Measurements from ENCODE around the gene NEMP2.
"Not testable (repeated sequence)": the region's sequence is repeated elsewhere in the genome, so short reads cannot be mapped to it uniquely, and the experiment has no call there.

Gene NEMP2

DNA sequence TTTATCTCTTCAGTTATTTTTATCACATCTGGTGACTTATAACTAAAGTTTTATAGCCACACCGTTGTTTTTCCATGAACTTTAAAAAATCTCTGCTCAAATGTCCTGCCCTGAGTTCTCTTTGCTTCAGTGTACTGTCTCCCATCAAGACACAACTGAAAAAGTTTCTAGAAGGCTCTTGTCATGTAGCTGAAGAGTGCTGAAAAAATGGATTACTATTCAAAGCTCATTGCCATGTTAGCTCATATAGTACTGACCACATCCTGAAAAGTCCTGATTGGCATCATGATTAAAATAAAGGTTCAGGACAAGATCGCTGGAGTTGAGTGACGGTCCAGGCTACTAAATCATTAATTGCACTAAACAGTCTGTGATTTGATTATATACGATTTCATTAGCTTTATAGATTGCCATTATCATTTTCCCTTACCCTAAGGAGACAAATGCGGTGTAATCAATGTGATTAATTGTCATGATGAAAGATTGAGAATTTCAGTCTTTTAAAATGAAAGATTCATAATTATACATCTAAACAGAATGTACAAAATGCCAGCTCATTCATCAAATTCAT lies 64.2 kb downstream of the NEMP2 start:
- Histone ChIP-seq H3K36me3 (ENCODE audit: insufficient read depth, low read length) (no peaks in the 10 kb centered on the region), H3K9ac (ENCODE audit: low read depth, low read length) (no peak overlapping the region), H3K4me1 (ENCODE audit: insufficient read depth, low read length) (0 out of 2 replicates have a peak, but pooled peaks cover 4% of the 10 kb centered on the region), H3K9me3 (ENCODE audit: control insufficient read depth, insufficient read depth, low read length) (no peaks in the 10 kb centered on the region)

DNA sequence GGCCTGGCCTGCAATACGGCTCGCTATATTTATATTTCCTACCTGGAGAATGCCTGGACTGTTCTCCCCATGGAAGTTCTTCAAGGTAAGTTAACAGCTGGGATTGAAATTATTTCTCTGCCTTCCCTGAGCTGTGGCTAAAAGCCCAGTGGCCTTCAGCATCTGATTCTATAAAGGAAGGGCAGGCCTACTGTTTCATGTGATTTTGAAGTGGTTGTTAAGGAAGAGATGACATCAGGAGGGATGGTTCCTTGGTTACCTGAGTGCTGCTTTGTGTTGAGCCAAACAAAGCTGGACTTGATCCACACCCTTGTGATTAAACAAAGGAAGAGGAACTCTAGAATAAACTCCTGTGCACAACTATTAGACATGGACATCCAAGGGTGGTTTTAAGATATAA lies 64.8 kb downstream of the NEMP2 start:
- Histone ChIP-seq H3K36me3 (ENCODE audit: insufficient read depth, low read length) (no peaks in the 10 kb centered on the region), H3K9me3 (ENCODE audit: control insufficient read depth, insufficient read depth, low read length) (no peaks in the 10 kb centered on the region), H3K4me1 (ENCODE audit: insufficient read depth, low read length) (0 out of 2 replicates have a peak, but pooled peaks cover 4% of the 10 kb centered on the region), H3K9ac (ENCODE audit: low read depth, low read length) (no peak overlapping the region)

DNA sequence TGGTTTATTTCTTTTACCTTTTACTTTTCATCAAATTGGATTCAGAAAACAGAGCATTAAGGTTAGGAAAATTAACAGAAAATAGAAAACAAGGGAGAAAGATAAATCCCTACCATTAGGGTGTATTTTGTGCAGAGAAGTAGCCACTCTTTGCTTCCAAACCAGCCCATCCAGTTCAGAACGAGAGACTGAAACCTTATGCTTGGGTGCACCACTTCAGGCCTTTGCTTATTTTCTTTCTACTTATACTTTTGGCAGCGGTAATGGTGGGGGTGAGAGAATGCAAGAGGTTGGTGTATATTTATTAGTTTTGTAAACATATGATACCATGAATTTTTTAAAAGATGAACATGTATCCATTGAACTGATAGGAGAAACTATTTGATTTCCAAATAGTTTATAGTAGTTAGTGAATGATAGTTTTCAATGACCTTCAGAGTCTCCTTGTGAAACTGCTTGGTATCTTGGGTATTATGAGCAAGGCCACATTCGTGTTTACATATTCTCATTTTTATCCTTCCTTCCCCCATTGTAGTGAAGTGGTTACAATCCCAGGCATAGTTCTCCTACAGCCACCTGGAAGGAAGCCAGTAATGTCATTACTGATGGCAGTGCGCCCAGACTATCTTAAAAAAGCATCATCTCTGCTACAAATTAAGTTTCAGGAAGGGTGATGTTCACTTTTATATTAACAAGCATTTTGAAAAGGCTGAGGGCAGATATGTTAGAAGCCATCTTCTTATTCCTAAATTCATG lies 65.5 kb downstream of the NEMP2 start:
- Histone ChIP-seq H3K9ac (ENCODE audit: low read depth, low read length) (no peak overlapping the region), H3K9me3 (ENCODE audit: control insufficient read depth, insufficient read depth, low read length) (no peaks in the 10 kb centered on the region), H3K4me1 (ENCODE audit: insufficient read depth, low read length) (0 out of 2 replicates have a peak, but pooled peaks cover 4% of the 10 kb centered on the region), H3K36me3 (ENCODE audit: insufficient read depth, low read length) (no peaks in the 10 kb centered on the region)

DNA sequence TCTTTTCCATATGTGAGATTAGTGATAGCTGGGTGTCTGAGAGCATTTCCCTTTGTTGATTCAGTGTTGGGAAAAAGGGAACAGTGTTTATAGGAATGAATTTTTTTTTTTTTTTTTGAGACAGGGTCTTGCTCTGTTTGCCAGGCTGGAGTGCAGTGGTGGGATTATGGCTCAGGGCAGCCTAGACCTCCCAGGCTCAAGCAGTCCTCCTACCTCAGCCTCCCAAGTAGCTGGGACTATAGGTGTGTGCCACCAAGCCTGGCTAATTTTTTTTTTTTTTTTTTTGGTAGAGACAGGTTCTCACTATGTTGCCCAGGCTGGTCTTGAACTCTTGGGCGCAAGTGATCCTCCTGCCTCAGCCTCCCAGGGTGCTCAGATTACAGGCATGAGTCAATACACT lies 66.2 kb downstream of the NEMP2 start:
- H3K36me3 ChIP-seq (ENCODE audit: insufficient read depth, low read length); H3K9ac ChIP-seq (ENCODE audit: low read depth, low read length); H3K9me3 ChIP-seq (ENCODE audit: control insufficient read depth, insufficient read depth, low read length); H3K4me1 ChIP-seq (ENCODE audit: insufficient read depth, low read length): not testable (repeated sequence)

DNA sequence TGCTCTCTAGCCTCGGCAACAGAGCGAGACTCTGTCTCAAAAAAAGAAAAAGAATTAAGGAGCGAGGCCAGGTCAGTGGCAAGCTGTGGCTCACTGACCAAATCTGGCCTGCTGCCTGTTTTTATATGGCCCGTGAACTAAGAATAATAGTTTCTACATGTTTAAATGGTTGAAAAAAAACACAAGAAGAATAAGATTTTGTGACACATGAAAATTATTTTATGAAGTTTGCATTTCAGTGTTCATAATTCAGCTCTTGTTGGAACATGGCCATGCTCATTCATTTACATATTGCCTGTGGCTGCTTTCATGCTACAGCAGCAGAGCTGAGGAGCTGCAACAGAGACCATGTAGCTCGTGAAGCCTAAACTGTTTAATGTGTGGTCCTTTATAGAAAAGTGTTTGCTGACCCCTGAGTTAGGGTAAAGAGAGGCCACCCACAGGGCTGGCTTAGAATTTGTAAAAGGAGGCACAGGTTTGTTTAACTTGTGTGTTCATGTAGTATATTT lies 66.9 kb downstream of the NEMP2 start:
- Histone ChIP-seq H3K9me3 (ENCODE audit: control insufficient read depth, insufficient read depth, low read length) (no peaks in the 10 kb centered on the region), H3K4me1 (ENCODE audit: insufficient read depth, low read length) (0 out of 2 replicates have a peak, but pooled peaks cover 4% of the 10 kb centered on the region), H3K9ac (ENCODE audit: low read depth, low read length) (no peak overlapping the region), H3K36me3 (ENCODE audit: insufficient read depth, low read length) (no peaks in the 10 kb centered on the region)

DNA sequence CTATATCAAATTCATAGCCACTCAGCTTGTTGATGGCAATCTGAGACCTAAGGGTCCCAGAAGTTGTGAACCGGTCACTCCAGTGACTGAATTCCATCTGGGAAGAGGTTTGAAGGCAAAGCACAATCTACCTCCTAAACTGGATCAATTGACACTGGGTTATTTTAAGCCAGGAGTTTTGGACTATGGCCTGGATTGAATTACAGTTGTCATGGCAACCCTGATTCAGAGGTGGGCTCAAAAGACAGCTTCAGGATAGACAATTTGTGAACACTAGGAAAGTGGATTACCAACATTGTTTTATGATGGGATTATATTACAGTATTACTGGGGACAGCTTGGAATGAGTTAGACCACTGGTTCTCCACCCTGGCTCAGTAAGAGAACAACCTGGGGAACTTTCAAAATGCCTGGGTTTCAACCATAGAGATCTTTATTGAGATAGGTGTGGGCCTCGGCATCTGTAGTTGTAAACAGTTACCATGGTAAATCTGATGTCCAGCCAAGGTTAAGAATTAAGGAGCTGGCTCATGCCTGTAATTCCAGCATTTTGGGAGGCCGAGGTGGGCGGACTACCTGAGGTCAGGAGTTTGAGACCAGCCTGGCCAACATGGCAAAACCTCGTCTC lies 67.6 kb downstream of the NEMP2 start:
- H3K9ac ChIP-seq (ENCODE audit: low read depth, low read length), result no peak overlapping the region
- 0 out of 2 replicates have a peak, but pooled peaks cover 4% of the 10 kb centered on the region for H3K4me1 ChIP-seq (ENCODE audit: insufficient read depth, low read length)
- no peaks in the 10 kb centered on the region for H3K36me3 ChIP-seq (ENCODE audit: insufficient read depth, low read length)
- H3K9me3 ChIP-seq (ENCODE audit: control insufficient read depth, insufficient read depth, low read length), result no peaks in the 10 kb centered on the region

DNA sequence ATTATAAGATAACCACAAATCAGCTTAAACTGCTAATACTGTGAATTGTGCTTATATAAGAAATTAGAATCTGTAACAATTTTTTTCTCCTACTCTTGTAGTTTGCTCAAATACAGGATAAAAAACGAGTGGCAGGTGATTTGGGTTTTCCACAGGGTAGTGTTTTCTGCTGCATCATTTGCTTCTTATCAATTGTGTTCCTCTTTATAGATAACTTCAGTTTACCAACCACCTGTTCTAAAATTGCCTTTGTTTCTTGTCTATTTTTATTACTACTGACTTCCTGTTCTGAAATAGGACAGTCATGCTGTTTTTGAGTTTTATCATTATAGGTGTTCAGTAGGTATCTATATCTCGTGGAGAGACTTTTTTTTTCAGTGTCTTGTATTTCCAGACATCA lies 69.5 kb downstream of the NEMP2 start:
- H3K4me1 ChIP-seq (ENCODE audit: insufficient read depth, low read length), result 0 out of 2 replicates have a peak, but pooled peaks cover 4% of the 10 kb centered on the region
- H3K36me3 ChIP-seq (ENCODE audit: insufficient read depth, low read length), result no peaks in the 10 kb centered on the region
- no peaks in the 10 kb centered on the region for H3K9me3 ChIP-seq (ENCODE audit: control insufficient read depth, insufficient read depth, low read length)
- no peak overlapping the region for H3K9ac ChIP-seq (ENCODE audit: low read depth, low read length)

DNA sequence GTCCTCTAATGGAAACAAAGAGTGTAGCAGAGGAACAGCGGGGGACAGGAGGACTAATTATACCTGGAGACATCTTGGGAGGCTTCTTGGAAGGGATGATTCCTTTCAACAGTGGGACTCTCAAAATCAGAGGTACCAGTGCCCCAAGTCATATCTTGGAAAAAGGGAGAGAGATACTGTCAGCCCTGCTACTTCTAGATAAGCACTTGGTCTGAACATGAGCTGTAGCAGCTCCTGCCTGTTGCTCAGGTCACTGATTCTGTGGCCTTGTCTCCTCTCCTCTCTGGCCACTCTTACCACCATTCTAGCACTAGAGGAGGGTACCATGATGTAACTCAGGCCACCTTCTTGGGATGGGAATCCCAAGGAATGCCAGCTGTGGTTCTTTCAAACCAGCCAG lies 71.9 kb downstream of the NEMP2 start:
- no peak overlapping the region for H3K9ac ChIP-seq (ENCODE audit: low read depth, low read length)
- 0 out of 2 replicates have a peak, but pooled peaks cover 1% of the 10 kb centered on the region for H3K4me1 ChIP-seq (ENCODE audit: insufficient read depth, low read length)
- no peaks in the 10 kb centered on the region for H3K36me3 ChIP-seq (ENCODE audit: insufficient read depth, low read length)
- no peaks in the 10 kb centered on the region for H3K9me3 ChIP-seq (ENCODE audit: control insufficient read depth, insufficient read depth, low read length)

DNA sequence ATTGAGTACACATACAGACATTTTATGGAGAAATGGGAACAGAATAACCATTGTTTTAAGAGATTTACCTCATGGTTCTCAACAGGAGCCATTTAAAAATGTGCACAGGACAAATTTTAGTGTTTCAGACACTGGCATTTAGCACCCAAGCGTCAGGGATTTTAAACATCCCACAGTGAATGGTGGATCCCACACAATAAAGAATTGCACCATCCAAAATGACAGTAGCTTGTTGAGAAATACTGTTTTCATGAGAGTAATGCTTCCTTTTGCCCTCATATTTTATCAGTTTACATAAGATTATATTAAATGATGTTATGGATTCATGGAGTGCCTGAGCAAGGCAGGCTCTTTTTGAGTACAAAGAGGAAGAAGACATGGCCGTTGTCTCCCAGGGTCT lies 72.3 kb downstream of the NEMP2 start:
- Histone ChIP-seq H3K9ac (ENCODE audit: low read depth, low read length) (no peak overlapping the region), H3K9me3 (ENCODE audit: control insufficient read depth, insufficient read depth, low read length) (no peaks in the 10 kb centered on the region), H3K36me3 (ENCODE audit: insufficient read depth, low read length) (no peaks in the 10 kb centered on the region), H3K4me1 (ENCODE audit: insufficient read depth, low read length) (no peaks in the 10 kb centered on the region)

DNA sequence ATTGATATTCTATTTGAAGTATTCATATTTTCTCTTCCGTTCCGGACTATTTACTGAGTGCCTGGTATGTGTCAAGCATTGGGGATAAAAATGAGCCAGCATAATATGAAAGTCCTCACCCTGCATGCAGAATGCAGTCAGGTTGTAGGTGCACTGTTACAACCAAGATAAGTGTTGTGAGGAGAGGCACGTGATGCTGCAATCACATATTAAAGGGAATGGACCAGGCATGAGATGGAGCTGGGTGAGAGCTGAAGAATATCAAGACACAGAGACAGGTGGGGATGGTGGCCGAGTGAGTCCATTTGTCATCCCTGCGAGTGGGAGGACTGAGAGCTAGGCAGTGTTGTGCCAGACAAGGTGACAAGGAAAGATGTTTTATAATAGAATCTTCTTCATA lies 74.0 kb downstream of the NEMP2 start:
- no peaks in the 10 kb centered on the region for H3K9me3 ChIP-seq (ENCODE audit: control insufficient read depth, insufficient read depth, low read length)
- no peak overlapping the region for H3K9ac ChIP-seq (ENCODE audit: low read depth, low read length)
- H3K4me1 ChIP-seq (ENCODE audit: insufficient read depth, low read length), result no peaks in the 10 kb centered on the region
- H3K36me3 ChIP-seq (ENCODE audit: insufficient read depth, low read length), result no peaks in the 10 kb centered on the region

DNA sequence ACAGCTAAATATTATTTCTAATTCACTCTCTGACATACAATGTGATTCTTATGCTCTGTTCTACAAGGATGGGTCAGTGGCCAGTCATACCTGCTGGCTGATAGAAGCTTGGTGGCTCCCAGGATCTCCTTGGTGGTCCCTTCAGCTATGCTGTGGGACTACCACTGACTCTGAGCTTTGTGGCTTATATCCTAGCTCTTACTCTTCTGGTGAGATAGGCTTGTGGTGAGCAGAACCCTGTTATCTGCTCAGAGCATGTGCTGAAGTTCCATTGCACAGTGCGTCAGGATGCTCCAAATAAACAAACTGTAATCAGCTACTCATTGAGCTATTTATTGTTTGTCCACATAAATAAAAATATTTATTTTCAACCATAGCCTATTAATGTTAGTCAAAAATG lies 74.6 kb downstream of the NEMP2 start:
- H3K9me3 ChIP-seq (ENCODE audit: control insufficient read depth, insufficient read depth, low read length), result no peaks in the 10 kb centered on the region

DNA sequence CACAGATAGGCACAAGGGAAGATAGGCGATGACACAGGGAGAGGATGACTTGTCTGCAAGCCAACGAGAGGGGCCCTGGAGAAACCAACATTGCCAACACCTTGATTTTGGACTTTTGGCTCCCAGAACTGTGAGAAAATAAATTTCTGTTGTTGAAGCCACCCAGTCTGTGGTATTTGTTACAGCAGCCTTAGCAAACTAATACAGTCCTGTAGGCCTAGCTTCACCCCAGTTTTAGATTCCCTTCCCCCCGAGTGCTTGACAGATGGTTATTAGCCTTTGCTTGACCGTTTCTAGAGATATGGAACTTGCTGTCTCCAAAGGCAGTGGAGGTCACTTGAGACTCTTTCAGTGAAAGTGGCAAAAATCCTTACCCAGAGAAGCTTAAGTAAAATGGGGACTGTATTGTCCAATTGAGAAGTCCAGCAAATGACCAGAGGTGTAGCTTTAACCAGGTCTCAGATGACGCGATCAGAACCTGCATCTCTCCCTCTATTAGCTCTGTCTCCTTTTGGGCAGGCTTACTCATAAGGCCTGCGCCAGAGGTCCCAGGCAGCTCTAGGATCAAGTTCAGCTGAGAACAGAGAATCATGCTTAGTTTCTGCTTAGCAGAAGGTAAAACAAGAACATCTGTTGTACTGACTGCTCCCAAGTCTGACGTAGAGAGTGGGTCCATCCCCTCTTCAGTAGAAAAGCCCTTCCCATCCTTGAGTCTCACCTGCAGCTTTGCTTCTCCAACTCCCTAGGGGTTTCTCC lies 76.0 kb downstream of the NEMP2 start:
- no peak overlapping the region for H3K9ac ChIP-seq (ENCODE audit: low read depth, low read length)
- H3K36me3 ChIP-seq (ENCODE audit: insufficient read depth, low read length), result no peaks in the 10 kb centered on the region
- no peaks in the 10 kb centered on the region for H3K9me3 ChIP-seq (ENCODE audit: control insufficient read depth, insufficient read depth, low read length)
- no peaks in the 10 kb centered on the region for H3K4me1 ChIP-seq (ENCODE audit: insufficient read depth, low read length)

More for the DNA sequence above, 74.6 kb downstream of the NEMP2 start:
- Histone ChIP-seq H3K9ac (ENCODE audit: low read depth, low read length) (no peak overlapping the region), H3K36me3 (ENCODE audit: insufficient read depth, low read length) (no peaks in the 10 kb centered on the region), H3K4me1 (ENCODE audit: insufficient read depth, low read length) (no peaks in the 10 kb centered on the region)

DNA sequence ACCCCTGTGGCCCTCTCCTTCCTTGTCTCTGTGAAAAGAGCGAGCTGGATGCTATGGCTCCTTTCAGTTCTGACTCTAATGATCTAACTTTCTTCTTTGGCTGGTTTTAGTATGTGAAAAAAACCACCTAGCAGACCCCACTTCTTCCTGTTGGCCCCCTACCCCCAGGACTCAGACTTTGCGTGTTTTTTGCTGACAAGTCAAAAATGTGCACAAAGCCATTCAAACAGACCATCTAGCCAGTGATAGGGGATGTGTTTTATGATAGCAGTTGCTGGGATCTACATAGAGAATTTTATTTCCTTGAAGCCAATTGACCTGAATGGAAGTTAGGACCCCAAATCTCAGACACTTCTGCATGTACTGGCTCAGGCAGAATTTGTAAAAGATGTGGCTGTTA lies 77.3 kb downstream of the NEMP2 start:
- Histone ChIP-seq H3K4me1 (ENCODE audit: insufficient read depth, low read length) (no peaks in the 10 kb centered on the region), H3K9me3 (ENCODE audit: control insufficient read depth, insufficient read depth, low read length) (no peaks in the 10 kb centered on the region), H3K36me3 (ENCODE audit: insufficient read depth, low read length) (no peaks in the 10 kb centered on the region)

DNA sequence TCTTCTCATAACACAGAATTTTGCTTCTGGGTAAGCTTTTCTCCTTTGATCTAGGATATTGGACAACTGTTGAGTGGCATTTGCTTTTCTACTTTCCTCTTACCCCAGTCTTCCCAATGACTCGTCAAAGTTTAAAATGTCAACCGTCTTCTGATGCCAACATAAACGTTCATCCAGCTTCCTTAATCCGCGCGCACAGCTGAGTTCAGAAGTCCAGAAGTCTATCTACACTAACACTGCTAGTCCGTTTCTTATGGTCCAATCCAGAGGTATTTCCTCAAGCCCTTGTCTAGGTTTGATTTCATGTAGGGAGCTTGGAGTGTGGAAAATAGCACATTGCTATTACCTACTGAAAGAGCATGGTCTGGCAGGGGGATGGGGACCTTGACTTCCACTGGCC lies 77.7 kb downstream of the NEMP2 start:
- Histone ChIP-seq H3K9me3 (ENCODE audit: control insufficient read depth, insufficient read depth, low read length) (no peaks in the 10 kb centered on the region), H3K36me3 (ENCODE audit: insufficient read depth, low read length) (no peaks in the 10 kb centered on the region), H3K4me1 (ENCODE audit: insufficient read depth, low read length) (no peaks in the 10 kb centered on the region), H3K9ac (ENCODE audit: low read depth, low read length) (no peak overlapping the region)

More for the DNA sequence above, 77.3 kb downstream of the NEMP2 start:
- H3K9ac ChIP-seq (ENCODE audit: low read depth, low read length), result no peak overlapping the region
